Esophagus (tissue), 2 donors: ENCODE measurements around the gene IMPA2. TPM values are rescaled to one million over a fixed set of nuclear protein-coding genes. Genes with fewer than 3 reads are reported as not detected.
"Not testable (repeated sequence)": the region's sequence is repeated elsewhere in the genome, so short reads cannot be mapped to it uniquely, and the experiment has no call there.

Experiments used
- H3K27ac ChIP-seq, 2 donors: one replicate each; pipeline ENCODE4 v1.5.1; 2013; ENCODE audit warnings: low read depth in 2 of 2, mild to moderate bottlenecking in 2 of 2, inconsistent platforms in 1 of 2, low read length in 1 of 2, moderate library complexity in 1 of 2
- H3K27me3 ChIP-seq, 2 donors: one replicate each; pipeline ENCODE4 v1.6.1; 2013; ENCODE audit warnings: low read length in 2 of 2, control low read depth in 1 of 2, mild to moderate bottlenecking in 1 of 2; ENCODE audit not compliant: insufficient read depth in 2 of 2, control insufficient read depth in 1 of 2
- H3K36me3 ChIP-seq, 2 donors: one replicate each; pipeline ENCODE4 v1.6.1; 2013; ENCODE audit warnings: low read length in 1 of 2; ENCODE audit not compliant: control insufficient read depth in 2 of 2, insufficient read depth in 2 of 2
- H3K4me1 ChIP-seq, 2 donors: one replicate each; pipeline ENCODE4 v1.6.1; 2013; ENCODE audit warnings: low read length in 1 of 2; ENCODE audit not compliant: control insufficient read depth in 2 of 2, insufficient read depth in 2 of 2
- H3K4me3 ChIP-seq, 2 donors: one replicate each; pipeline ENCODE4 v1.5.1; 2013; ENCODE audit warnings: low read length in 2 of 2, mild to moderate bottlenecking in 2 of 2, low read depth in 1 of 2, moderate library complexity in 1 of 2
- H3K9me3 ChIP-seq, 2 donors: one replicate each; pipeline ENCODE4 v1.6.1; 2013; ENCODE audit warnings: mild to moderate bottlenecking in 2 of 2, low read depth in 1 of 2, low read length in 1 of 2, moderate library complexity in 1 of 2; ENCODE audit not compliant: control insufficient read depth in 2 of 2, insufficient read depth in 1 of 2
- WGBS, 2 donors: extraction: QIAGEN DNeasy Blood & Tissue Kit; methylation state at CpG; one replicate each; pipeline ENCODE4 v1.1.7; 2013; 5-methylcytosine and 5-hydroxymethylcytosine counted together
- polyA plus RNA-seq, 2 donors: library from polyadenylated mRNA; stranded (reverse); fragments of 200-250 nt; gene quantifications; one replicate each; pipeline ENCODE4 v1.2.3, GENCODE V29; 2013
- donor health status: healthy with polysubstance abuse.
- donor health status: Bipolar disorder and iron deficiency.

IMPA2 gene
- polyA plus RNA-seq, 2 donors: 79.1 to 142 TPM

- not testable (repeated sequence) for H3K36me3 ChIP-seq, H3K27ac ChIP-seq, H3K27me3 ChIP-seq, H3K4me3 ChIP-seq, H3K9me3 ChIP-seq, H3K4me1 ChIP-seq
- WGBS, 2 donors: 78 to 83% methylated on average over 1 of the region's 1 CpG
These were observed 89.8 kb downstream of the IMPA2 start for GRCh38 chr18:12071066-12071465.

GRCh38 chr18:12072996-12073395, 91.7 kb downstream of the IMPA2 start:
- Histone ChIP-seq H3K36me3 (no peaks in the 10 kb centered on the region), H3K4me1 (no peaks in the 10 kb centered on the region), H3K9me3 (no peaks in the 10 kb centered on the region), H3K4me3 (no peak overlapping the region), H3K27ac (no peak overlapping the region), H3K27me3 (no peaks in the 10 kb centered on the region)
- 59 to 81% methylated on average over 1 of the region's 1 CpG for WGBS, 2 donors

DNA sequence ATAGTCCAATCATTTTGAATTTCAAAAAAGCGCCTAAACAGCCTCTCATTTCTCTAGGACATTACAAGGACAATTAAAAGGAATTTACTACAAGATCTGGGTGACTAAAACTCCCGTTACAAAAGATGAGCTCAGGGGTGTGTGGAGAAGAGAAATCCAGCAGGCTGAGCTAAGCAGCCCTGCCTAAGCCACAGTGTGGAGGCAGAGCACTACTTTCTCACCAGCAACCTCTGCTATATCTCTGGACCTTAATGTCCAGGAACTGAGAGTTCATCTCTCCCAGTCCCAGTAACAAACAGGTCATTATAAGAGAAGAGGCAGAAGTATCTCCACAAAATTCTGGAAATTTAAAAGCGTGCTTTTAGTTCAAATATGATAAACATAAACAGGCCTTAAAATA, 93.4 kb downstream of the IMPA2 start:
- no peaks in the 10 kb centered on the region for H3K9me3 ChIP-seq
- no peak overlapping the region for H3K27ac ChIP-seq
- no peaks in the 10 kb centered on the region for H3K4me1 ChIP-seq
- 83 to 84% methylated on average over 3 of the region's 3 CpGs for WGBS, 2 donors
- H3K27me3 ChIP-seq: no peaks in the 10 kb centered on the region
- no peaks in the 10 kb centered on the region for H3K36me3 ChIP-seq
- H3K4me3 ChIP-seq: no peak overlapping the region

DNA sequence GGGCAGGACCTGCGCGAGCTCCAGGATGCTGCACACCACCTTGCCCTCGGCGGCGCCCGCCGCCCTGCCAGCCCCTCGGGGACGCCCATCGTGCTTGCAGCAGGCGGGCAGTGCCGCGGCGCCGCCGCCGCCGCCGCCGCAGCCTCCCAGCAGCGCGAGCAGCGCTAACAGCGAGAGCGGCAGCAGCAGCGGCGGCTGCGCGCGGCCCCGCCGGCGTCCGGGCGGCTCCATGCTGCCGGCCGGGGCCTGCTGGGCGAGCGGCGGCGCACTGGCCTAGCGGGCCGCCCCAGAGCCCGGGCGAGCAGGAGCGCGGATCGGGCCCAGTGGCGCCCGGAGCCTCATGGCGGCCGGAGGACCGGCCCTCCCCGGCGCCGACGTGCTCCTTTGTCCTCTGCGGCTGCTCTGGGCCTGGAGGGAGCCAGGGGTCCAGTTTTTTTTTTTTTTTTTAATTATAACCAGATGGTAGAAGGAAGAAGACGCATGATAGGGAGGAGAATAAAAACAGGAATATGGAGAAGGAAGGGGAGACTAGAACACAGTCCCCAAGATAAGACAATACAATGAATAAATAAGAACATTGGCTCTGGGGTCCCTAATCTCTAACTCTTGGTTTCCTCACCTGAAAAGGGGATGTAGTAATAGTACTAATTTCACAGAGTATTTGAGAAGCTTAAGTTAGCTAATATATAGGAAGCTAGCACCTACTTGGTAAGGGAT, 95.3 kb downstream of the IMPA2 start:
- Histone ChIP-seq H3K27ac (peak overlapping the region in 1 of 2 donors; percentile 47), H3K9me3 (no peaks in the 10 kb centered on the region), H3K4me3 (peak overlapping the region in 1 of 2 donors; percentile 46), H3K4me1 (no peaks in the 10 kb centered on the region), H3K27me3 (no peaks in the 10 kb centered on the region), H3K36me3 (no peaks in the 10 kb centered on the region)
- WGBS, 2 donors: 36 to 47% methylated on average over 48 to 51 of the region's 59 CpGs

DNA sequence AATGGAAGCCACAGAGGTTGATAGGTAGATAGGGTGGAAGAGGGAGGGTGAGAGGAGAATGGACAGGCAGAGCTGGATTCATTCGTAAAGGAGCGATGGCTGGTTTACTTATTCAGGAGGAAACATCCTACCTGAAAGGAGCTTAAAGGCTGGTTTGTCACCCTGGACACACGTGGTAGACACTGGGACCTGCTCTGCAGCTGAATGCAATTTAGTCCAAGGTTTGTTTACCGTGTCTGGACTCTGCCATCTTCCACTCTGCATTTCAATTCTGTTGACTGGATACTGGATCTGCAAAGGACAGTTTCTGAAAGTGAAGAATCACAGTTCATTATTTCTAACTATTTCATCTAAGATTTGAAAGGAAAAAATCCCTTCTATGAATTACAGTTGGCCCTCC, 96.7 kb downstream of the IMPA2 start:
- H3K4me1 ChIP-seq, H3K9me3 ChIP-seq: not testable (repeated sequence)
- WGBS, 2 donors: 50 to 62% methylated on average over 2 of the region's 4 CpGs

GRCh38 chr18:12079491-12080237, 98.4 kb downstream of the IMPA2 start:
- Histone ChIP-seq H3K27ac (no peak overlapping the region), H3K27me3 (no peaks in the 10 kb centered on the region), H3K36me3 (no peaks in the 10 kb centered on the region), H3K4me1 (no peaks in the 10 kb centered on the region), H3K4me3 (no peak overlapping the region), H3K9me3 (no peaks in the 10 kb centered on the region)
- 69 to 75% methylated on average over 6 of the region's 6 CpGs for WGBS, 2 donors

More for the DNA sequence above, 96.7 kb downstream of the IMPA2 start:
- H3K36me3 ChIP-seq, H3K4me3 ChIP-seq, H3K27ac ChIP-seq, H3K27me3 ChIP-seq: not testable (repeated sequence)

Other genes starting within 250 kb of the IMPA2 start
- gene CHMP1B, start 130.1 kb upstream of the IMPA2 start, polyA plus RNA-seq: 10 to 100 TPM; 26.8 to 31.5 TPM
- 10 to 100 TPM; 19.1 to 20.3 TPM for gene MPPE1, start 73.2 kb upstream of the IMPA2 start, polyA plus RNA-seq
- gene ANKRD62, start 112.3 kb downstream of the IMPA2 start, polyA plus RNA-seq: under 1 TPM; 0.16 to 0.45 TPM